Measurements from ENCODE around the gene NR5A2.

DNA sequence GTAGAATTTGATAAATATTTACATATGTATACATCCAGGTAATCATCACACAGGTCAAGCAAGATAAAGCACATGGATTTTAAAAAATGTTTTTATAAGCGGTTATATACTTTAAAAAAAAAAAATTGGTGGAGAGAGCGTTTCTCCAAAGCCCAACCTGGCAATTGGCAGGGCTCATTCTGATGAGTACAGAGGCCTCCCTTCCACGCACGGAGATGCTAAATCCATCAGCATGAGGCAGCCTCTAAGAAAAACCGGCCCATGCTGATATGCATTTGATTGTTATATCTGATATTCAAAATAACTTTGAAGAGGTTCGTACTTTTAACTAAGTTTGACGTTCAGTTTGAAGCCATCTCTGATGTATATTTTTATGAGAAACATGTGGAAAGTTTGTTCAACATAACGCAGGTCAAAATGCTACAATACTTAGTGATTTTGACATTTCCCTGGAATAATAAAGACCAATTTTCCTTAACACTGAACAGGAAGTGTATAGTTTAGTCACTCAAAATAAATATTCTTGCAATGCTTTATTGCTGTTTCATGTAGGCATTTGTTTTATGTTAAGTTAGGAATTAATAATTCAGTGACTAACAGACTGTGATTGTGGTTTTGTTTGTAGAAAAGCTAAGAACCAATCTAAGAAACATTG lies 151.7 kb downstream of the NR5A2 start:
- no peak for TF ChIP-seq POLR2A (IDR thresholded peaks at IDR 0.05)
- TF ChIP-seq, protein P1, sequence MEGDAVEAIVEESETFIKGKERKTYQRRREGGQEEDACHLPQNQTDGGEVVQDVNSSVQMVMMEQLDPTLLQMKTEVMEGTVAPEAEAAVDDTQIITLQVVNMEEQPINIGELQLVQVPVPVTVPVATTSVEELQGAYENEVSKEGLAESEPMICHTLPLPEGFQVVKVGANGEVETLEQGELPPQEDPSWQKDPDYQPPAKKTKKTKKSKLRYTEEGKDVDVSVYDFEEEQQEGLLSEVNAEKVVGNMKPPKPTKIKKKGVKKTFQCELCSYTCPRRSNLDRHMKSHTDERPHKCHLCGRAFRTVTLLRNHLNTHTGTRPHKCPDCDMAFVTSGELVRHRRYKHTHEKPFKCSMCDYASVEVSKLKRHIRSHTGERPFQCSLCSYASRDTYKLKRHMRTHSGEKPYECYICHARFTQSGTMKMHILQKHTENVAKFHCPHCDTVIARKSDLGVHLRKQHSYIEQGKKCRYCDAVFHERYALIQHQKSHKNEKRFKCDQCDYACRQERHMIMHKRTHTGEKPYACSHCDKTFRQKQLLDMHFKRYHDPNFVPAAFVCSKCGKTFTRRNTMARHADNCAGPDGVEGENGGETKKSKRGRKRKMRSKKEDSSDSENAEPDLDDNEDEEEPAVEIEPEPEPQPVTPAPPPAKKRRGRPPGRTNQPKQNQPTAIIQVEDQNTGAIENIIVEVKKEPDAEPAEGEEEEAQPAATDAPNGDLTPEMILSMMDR (IDR thresholded peaks at IDR 0.05 in 4 of 5, conservative IDR thresholded peaks at IDR 0.05 in 1 of 5): no peak

Measured in gastrocnemius medialis (tissue), 4 donors.